Left ventricle myocardium inferior (tissue), 1 donor: ENCODE data around the gene CDHR3. TPM values are rescaled to one million over a fixed set of nuclear protein-coding genes. Genes with fewer than 3 reads are reported as not detected.
A peak's percentile ranks its signal among the peaks of the same experiment; 100 is the strongest.

ENCODE experiments used
- DNase-seq: peaks from one replicate; pipeline ENCODE4 v3.0.0-alpha.2; 2020
- H3K27ac ChIP-seq: fragments of 200-600 bp; replicated peaks from 2 replicates; pipeline ENCODE4 v1.8.0; 2021
- H3K27me3 ChIP-seq: fragments of 200-600 bp; 2 replicates; pipeline ENCODE4 v1.8.0; 2021; ENCODE audit warnings: low read depth
- H3K36me3 ChIP-seq: fragments of 200-600 bp; 2 replicates; pipeline ENCODE4 v1.8.0; 2021
- H3K4me1 ChIP-seq: fragments of 200-600 bp; 2 replicates; pipeline ENCODE4 v1.8.0; 2021
- H3K4me3 ChIP-seq: fragments of 200-600 bp; 2 replicates; pipeline ENCODE4 v1.8.0; 2021; ENCODE audit warnings: mild to moderate bottlenecking, moderate library complexity
- H3K9me3 ChIP-seq: fragments of 200-600 bp; replicated peaks from 2 replicates; pipeline ENCODE4 v1.8.0; 2021
- intact Hi-C: fragments of 100-400 bp; cut with micrococcal nuclease; formaldehyde crosslinking; loops from one replicate; pipeline ENCODE4 v1.11.0; 2022
- total RNA-seq: library from RNA; stranded (reverse); fragmentation: NEBNext Ultra II Directional; extraction: Animal tissue kit (Norgen Biotek cat#: 25700); gene quantifications from one replicate; pipeline ENCODE4 v1.2.1, GENCODE V29; 2021
- TF ChIP-seq, protein P1 (sequence below): fragments of 200-600 bp; IDR thresholded peaks from 2 replicates; pipeline ENCODE4 v1.8.0; 2021; ENCODE audit warnings: antibody characterized with exemption, mild to moderate bottlenecking, borderline replicate concordance
- donor health status: DM: no; HTN: yes; CAD: no; lungs with severe emphysema.

Gene CDHR3
- total RNA-seq, 1 donor from 2014 or later, result 11.4 TPM

DNA sequence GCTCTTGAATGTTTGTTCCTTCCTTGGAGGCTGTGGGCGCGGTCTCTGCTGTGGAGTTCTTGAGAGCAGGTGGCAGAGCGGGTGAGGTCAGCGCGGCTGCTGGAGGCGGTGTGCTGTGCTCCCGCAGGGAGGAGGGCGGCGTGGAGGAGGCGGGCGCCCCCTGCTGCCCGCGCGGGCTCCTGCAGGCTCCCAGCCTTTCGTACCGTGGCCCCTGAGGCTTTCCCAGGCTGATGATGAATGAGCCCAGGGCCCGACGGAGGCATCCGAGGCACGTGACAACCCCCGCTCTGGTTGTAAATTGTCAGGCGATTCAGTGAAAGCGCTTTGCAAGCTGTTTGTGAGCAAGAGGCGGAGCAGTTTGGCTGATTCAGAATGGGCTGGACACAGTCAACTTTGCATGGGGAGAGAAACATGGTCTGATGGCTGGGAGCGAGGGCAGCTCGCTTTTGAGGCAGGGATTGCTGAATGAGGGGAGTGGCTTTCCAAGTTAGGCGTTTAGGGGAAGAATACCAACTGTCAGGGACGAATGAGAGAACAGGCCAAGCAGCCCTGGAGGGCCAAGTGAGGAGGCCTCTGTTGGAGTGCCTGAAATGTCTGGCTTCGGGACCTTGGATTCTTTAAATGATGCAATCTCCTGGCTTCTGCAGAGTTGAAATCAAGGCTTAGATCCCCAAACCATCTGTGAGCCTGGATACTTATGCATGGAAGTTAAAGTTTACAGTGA, 46.6 kb downstream of the CDHR3 start:
- no peaks in the 10 kb centered on the region for H3K36me3 ChIP-seq
- intact Hi-C loops, result no loop called here
- H3K4me1 ChIP-seq, result peaks cover 14% of the 10 kb centered on the region
- DNase-seq, result peak; percentile 79
- peaks cover 15% of the 10 kb centered on the region for H3K9me3 ChIP-seq
- H3K27ac ChIP-seq, result no peak overlapping the region
- TF ChIP-seq, protein P1, sequence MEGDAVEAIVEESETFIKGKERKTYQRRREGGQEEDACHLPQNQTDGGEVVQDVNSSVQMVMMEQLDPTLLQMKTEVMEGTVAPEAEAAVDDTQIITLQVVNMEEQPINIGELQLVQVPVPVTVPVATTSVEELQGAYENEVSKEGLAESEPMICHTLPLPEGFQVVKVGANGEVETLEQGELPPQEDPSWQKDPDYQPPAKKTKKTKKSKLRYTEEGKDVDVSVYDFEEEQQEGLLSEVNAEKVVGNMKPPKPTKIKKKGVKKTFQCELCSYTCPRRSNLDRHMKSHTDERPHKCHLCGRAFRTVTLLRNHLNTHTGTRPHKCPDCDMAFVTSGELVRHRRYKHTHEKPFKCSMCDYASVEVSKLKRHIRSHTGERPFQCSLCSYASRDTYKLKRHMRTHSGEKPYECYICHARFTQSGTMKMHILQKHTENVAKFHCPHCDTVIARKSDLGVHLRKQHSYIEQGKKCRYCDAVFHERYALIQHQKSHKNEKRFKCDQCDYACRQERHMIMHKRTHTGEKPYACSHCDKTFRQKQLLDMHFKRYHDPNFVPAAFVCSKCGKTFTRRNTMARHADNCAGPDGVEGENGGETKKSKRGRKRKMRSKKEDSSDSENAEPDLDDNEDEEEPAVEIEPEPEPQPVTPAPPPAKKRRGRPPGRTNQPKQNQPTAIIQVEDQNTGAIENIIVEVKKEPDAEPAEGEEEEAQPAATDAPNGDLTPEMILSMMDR, result peak; percentile 97
- H3K27me3 ChIP-seq, result peaks cover 7% of the 10 kb centered on the region
- H3K4me3 ChIP-seq, result peak overlapping the region; percentile 20

GRCh38 chr7:106010331-106010730, 47.3 kb downstream of the CDHR3 start:
- no peak for DNase-seq
- Histone ChIP-seq H3K4me1 (peaks cover 14% of the 10 kb centered on the region), H3K4me3 (no peak overlapping the region), H3K27me3 (peaks cover 7% of the 10 kb centered on the region), H3K27ac (no peak overlapping the region), H3K36me3 (no peaks in the 10 kb centered on the region), H3K9me3 (peaks cover 15% of the 10 kb centered on the region)
- intact Hi-C loops, result no loop called here
- TF ChIP-seq, protein P1, result no peak

GRCh38 chr7:106010866-106011265, 47.8 kb downstream of the CDHR3 start:
- Histone ChIP-seq H3K27ac (no peak overlapping the region), H3K9me3 (peaks cover 15% of the 10 kb centered on the region), H3K36me3 (no peaks in the 10 kb centered on the region), H3K4me3 (no peak overlapping the region), H3K4me1 (peaks cover 14% of the 10 kb centered on the region), H3K27me3 (peaks cover 7% of the 10 kb centered on the region)
- DNase-seq, result no peak
- TF ChIP-seq, protein P1, result no peak
- intact Hi-C loops, result no loop called here

DNA sequence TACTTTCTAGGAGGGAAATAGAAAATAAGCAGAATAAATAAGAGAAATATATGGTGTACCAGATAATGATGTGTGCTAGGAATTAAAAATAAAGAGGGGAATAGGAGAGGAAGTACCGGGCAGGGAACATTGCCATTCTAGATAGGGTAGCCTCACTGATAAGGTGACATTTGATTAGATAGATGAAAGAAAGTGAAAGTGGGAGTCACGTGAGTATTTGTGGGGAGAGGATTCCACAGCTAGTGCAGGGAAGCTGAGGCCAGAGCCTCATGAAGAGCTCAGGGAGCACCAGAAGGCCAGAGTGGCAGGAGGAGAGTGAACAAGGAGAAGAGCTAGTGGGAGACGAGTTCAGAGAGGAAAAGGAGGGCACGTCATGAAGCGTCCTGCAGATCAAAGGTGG, 49.1 kb downstream of the CDHR3 start:
- Histone ChIP-seq H3K27me3 (no peaks in the 10 kb centered on the region), H3K4me3 (no peak overlapping the region), H3K27ac (no peak overlapping the region), H3K9me3 (peaks cover 7% of the 10 kb centered on the region), H3K4me1 (peaks cover 14% of the 10 kb centered on the region), H3K36me3 (no peaks in the 10 kb centered on the region)
- TF ChIP-seq, protein P1, result no peak
- intact Hi-C loops, result no loop called here
- no peak for DNase-seq

DNA sequence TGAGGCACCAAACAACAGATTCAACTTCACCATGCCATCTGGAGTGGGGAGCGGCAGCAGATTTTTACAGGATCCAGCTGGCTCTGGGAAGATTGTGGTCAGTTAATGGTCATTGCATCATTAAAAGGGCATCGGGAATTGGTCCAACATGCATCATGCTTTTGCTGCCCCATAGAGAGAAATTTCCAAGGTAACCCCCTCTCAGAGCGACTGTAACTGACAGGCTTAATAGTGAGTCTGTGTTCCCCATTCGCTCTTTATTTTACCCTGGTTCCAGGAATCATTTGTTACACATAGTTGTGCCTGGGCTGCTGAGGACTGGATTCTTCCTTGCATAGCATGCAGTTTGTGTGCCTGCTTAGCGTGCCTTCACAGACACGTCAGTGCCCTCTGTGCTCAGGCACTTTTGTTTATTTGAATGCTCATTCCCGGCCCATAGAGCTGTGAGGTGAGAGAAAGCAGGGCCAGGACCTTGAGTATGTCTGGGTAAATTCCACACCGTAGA, 49.9 kb downstream of the CDHR3 start:
- H3K9me3 ChIP-seq, result peaks cover 2% of the 10 kb centered on the region
- peaks cover 14% of the 10 kb centered on the region for H3K4me1 ChIP-seq
- H3K27me3 ChIP-seq, result peaks cover 3% of the 10 kb centered on the region
- intact Hi-C loops, result no loop called here
- H3K36me3 ChIP-seq, result no peaks in the 10 kb centered on the region
- no peak for DNase-seq
- no peak overlapping the region for H3K27ac ChIP-seq
- TF ChIP-seq, protein P1, result no peak
- no peak overlapping the region for H3K4me3 ChIP-seq
